HUDEP-2 (cell line): ENCODE measurements around the gene AQP10.
"Not testable (repeated sequence)": the region's sequence is repeated elsewhere in the genome, so short reads cannot be mapped to it uniquely, and the experiment has no call there.

Experiments used
- DNase-seq, 76 experiments: peaks; one replicate each; lab custom pipeline; 2025; ENCODE audit not compliant: unreplicated experiment in 76 of 76; lab: John Stamatoyannopoulos, UW

Gene AQP10

GRCh38 chr1:154320882-154321608 is at the start of gene AQP10:
AQP10 (plus strand) TSS chr1:154321093; CDS start chr1:154321156, 63 bp downstream.
- peak in 72 of 76 experiments; percentile 5 to 79 (median 51) for DNase-seq

GRCh38 chr1:154272217-154272998 is 48.5 kb upstream of the AQP10 start, which contains the start of gene HAX1:
HAX1 (plus strand) TSS chr1:154272629; CDS start chr1:154272724, 95 bp downstream.
- peak in 75 of 76 experiments; percentile 21 to 97 (median 91) for DNase-seq

- DNase-seq: no peak
Measured at GRCh38 chr1:154272999-154273563, 47.8 kb upstream of the AQP10 start.

- peak in 14 of 76 experiments; percentile 1 to 27 (median 10) for DNase-seq
Measured at GRCh38 chr1:154276797-154277196, 44.1 kb upstream of the AQP10 start.

- DNase-seq: not testable (repeated sequence)
Measured at GRCh38 chr1:154287591-154287990, 33.3 kb upstream of the AQP10 start.

GRCh38 chr1:154288661-154289060 is 32.2 kb upstream of the AQP10 start:
- DNase-seq: no peak

- no peak for DNase-seq
Measured at GRCh38 chr1:154290921-154291320, 30.0 kb upstream of the AQP10 start.

GRCh38 chr1:154295408-154296235 is 25.3 kb upstream of the AQP10 start:
- no peak for DNase-seq

GRCh38 chr1:154301582-154301981 is 19.3 kb upstream of the AQP10 start:
- DNase-seq: no peak

- no peak for DNase-seq
Measured at GRCh38 chr1:154304664-154305337, 16.1 kb upstream of the AQP10 start.

GRCh38 chr1:154306151-154306550 is 14.7 kb upstream of the AQP10 start:
- no peak for DNase-seq

- peak in 24 of 76 experiments; percentile 5 to 52 (median 21) for DNase-seq
Measured at GRCh38 chr1:154307670-154308270, 13.1 kb upstream of the AQP10 start.

- not testable (repeated sequence) for DNase-seq
Measured at GRCh38 chr1:154309136-154309535, 11.8 kb upstream of the AQP10 start.

GRCh38 chr1:154312229-154313065 is 8.4 kb upstream of the AQP10 start:
- not testable (repeated sequence) for DNase-seq

- no peak for DNase-seq
Measured at GRCh38 chr1:154313066-154313356, 7.9 kb upstream of the AQP10 start.

- DNase-seq: not testable (repeated sequence)
Measured at GRCh38 chr1:154314226-154314625, 6.7 kb upstream of the AQP10 start.

- DNase-seq: no peak
Measured at GRCh38 chr1:154316704-154317103, 4.2 kb upstream of the AQP10 start.

GRCh38 chr1:154318386-154318785 is 2.5 kb upstream of the AQP10 start:
- DNase-seq: no peak

- not testable (repeated sequence) for DNase-seq
Measured at GRCh38 chr1:154321609-154321934, 679 bp downstream of the AQP10 start.
